Measurements from ENCODE around the gene AGMAT.

Gene AGMAT

GRCh38 chr1:15624133-15624714 is 39.4 kb upstream of the AGMAT start:
- TF ChIP-seq TEAD4 (IDR thresholded peaks at IDR 0.05) (no peak), CREB1 (IDR thresholded peaks at IDR 0.05; ENCODE audit: low read depth) (no peak), ZBTB7A (IDR thresholded peaks at IDR 0.05; ENCODE audit: low read depth) (no peak), CEBPB (IDR thresholded peaks at IDR 0.05) (no peak)

- TF ChIP-seq TCF12 (IDR thresholded peaks at IDR 0.05; ENCODE audit: low read depth) (no peak), ZBTB7A (IDR thresholded peaks at IDR 0.05; ENCODE audit: low read depth) (no peak), FOXM1 (IDR thresholded peaks at IDR 0.05; ENCODE audit: borderline replicate concordance, low read depth) (no peak), MAX (IDR thresholded peaks at IDR 0.05) (no peak), EGR1 (IDR thresholded peaks at IDR 0.05) (no peak), USF1 (IDR thresholded peaks at IDR 0.05) (no peak), CREB1 (IDR thresholded peaks at IDR 0.05; ENCODE audit: low read depth) (no peak), REST (IDR thresholded peaks at IDR 0.05; ENCODE audit: low read depth) (no peak), YY1 (IDR thresholded peaks at IDR 0.05; ENCODE audit: low read depth) (no peak), CEBPB (IDR thresholded peaks at IDR 0.05) (no peak), TAF1 (IDR thresholded peaks at IDR 0.05; ENCODE audit: low read depth) (no peak), TEAD4 (IDR thresholded peaks at IDR 0.05) (no peak), EP300 (IDR thresholded peaks at IDR 0.05; ENCODE audit: borderline replicate concordance) (no peak)
Measured at GRCh38 chr1:15623435-15623834, 38.6 kb upstream of the AGMAT start.

GRCh38 chr1:15622712-15623373 is 38.0 kb upstream of the AGMAT start:
- TF ChIP-seq FOXM1 (IDR thresholded peaks at IDR 0.05; ENCODE audit: borderline replicate concordance, low read depth) (no peak), ZBTB7A (IDR thresholded peaks at IDR 0.05; ENCODE audit: low read depth) (no peak), EGR1 (IDR thresholded peaks at IDR 0.05) (no peak)

GRCh38 chr1:15621975-15622374 is 37.1 kb upstream of the AGMAT start:
- TF ChIP-seq NFIC (IDR thresholded peaks at IDR 0.05) = no peak
- no peak for TF ChIP-seq EGR1 (IDR thresholded peaks at IDR 0.05)
- no peak for TF ChIP-seq REST (IDR thresholded peaks at IDR 0.05; ENCODE audit: low read depth)
- no peak for TF ChIP-seq TEAD4 (IDR thresholded peaks at IDR 0.05)
- no peak for TF ChIP-seq CREB1 (IDR thresholded peaks at IDR 0.05; ENCODE audit: low read depth)
- TF ChIP-seq YY1 (IDR thresholded peaks at IDR 0.05; ENCODE audit: low read depth) = no peak
- no peak for TF ChIP-seq TCF12 (IDR thresholded peaks at IDR 0.05; ENCODE audit: low read depth)
- no peak for TF ChIP-seq FOXM1 (IDR thresholded peaks at IDR 0.05; ENCODE audit: borderline replicate concordance, low read depth)
- TF ChIP-seq MAX (IDR thresholded peaks at IDR 0.05) = no peak
- no peak for TF ChIP-seq CEBPB (IDR thresholded peaks at IDR 0.05)
- no peak for TF ChIP-seq TAF1 (IDR thresholded peaks at IDR 0.05; ENCODE audit: low read depth)
- TF ChIP-seq EP300 (IDR thresholded peaks at IDR 0.05; ENCODE audit: borderline replicate concordance) = no peak
- TF ChIP-seq RAD21 (IDR thresholded peaks at IDR 0.05; ENCODE audit: low read depth) = no peak
- no peak for TF ChIP-seq USF1 (IDR thresholded peaks at IDR 0.05)
- TF ChIP-seq ZBTB7A (IDR thresholded peaks at IDR 0.05; ENCODE audit: low read depth) = no peak

GRCh38 chr1:15620902-15621682 is 36.2 kb upstream of the AGMAT start:
- TF ChIP-seq EGR1 (IDR thresholded peaks at IDR 0.05) (no peak), TAF1 (IDR thresholded peaks at IDR 0.05; ENCODE audit: low read depth) (no peak), EP300 (IDR thresholded peaks at IDR 0.05; ENCODE audit: borderline replicate concordance) (no peak), CREB1 (IDR thresholded peaks at IDR 0.05; ENCODE audit: low read depth) (no peak), USF1 (IDR thresholded peaks at IDR 0.05) (no peak), TCF12 (IDR thresholded peaks at IDR 0.05; ENCODE audit: low read depth) (no peak), RAD21 (IDR thresholded peaks at IDR 0.05; ENCODE audit: low read depth) (no peak), FOXM1 (IDR thresholded peaks at IDR 0.05; ENCODE audit: borderline replicate concordance, low read depth) (no peak), MAX (IDR thresholded peaks at IDR 0.05) (no peak), NFIC (IDR thresholded peaks at IDR 0.05) (no peak), TEAD4 (IDR thresholded peaks at IDR 0.05) (no peak), ZBTB7A (IDR thresholded peaks at IDR 0.05; ENCODE audit: low read depth) (no peak), REST (IDR thresholded peaks at IDR 0.05; ENCODE audit: low read depth) (no peak), CEBPB (IDR thresholded peaks at IDR 0.05) (no peak), YY1 (IDR thresholded peaks at IDR 0.05; ENCODE audit: low read depth) (no peak)

All from Ishikawa (cell line).